Ovary (tissue), 9 donors: ENCODE results near the gene FKBP2. TPM values are rescaled to one million over a fixed set of nuclear protein-coding genes. Genes with fewer than 3 reads are reported as not detected.

Source experiments
- DNase-seq, 5 donors: peaks; one replicate each; pipeline ENCODE4 v3.0.0-alpha.2; 2019 to 2020
- H3K27ac ChIP-seq, 2 donors: fragments of 200-600 bp; one replicate each; pipeline versions ENCODE4 v1.5.1 to v1.8.0; 2019 to 2022
- H3K27me3 ChIP-seq: fragments of 200-600 bp; one replicate; pipeline ENCODE4 v1.8.0; 2022
- H3K36me3 ChIP-seq: fragments of 200-600 bp; sonication (generic); one replicate; pipeline ENCODE4 v1.5.1; 2019
- H3K4me1 ChIP-seq: one replicate; pipeline ENCODE4 v1.8.1; 2013; ENCODE audit warnings: mild to moderate bottlenecking, moderate library complexity; ENCODE audit not compliant: insufficient read depth
- H3K4me3 ChIP-seq: fragments of 200-600 bp; sonication (generic); one replicate; pipeline ENCODE4 v1.5.1; 2017
- H3K9me3 ChIP-seq, 2 donors: fragments of 200-600 bp in 1 of 2; sonication (generic) in 1 of 2; one replicate each; pipeline versions ENCODE4 v1.5.1 to v1.8.1; 2013 to 2019; ENCODE audit warnings: mild to moderate bottlenecking in 1 of 2, moderate library complexity in 1 of 2
- EP300 ChIP-seq: sonication (generic); formaldehyde crosslinking; IDR thresholded peaks from one replicate; pipeline ENCODE4 v1.6.1; 2017; ENCODE audit warnings: antibody characterized with exemption
- POLR2A ChIP-seq: fragments of 450-650 bp; IDR thresholded peaks from one replicate; pipeline ENCODE4 v1.6.1; 2017; ENCODE audit warnings: antibody characterized with exemption, mild to moderate bottlenecking, moderate library complexity
- WGBS, 3 donors: extraction: QIAGEN DNeasy Blood & Tissue Kit in 1 of 3; methylation state at CpG; one replicate each; pipeline versions ENCODE4 v1.1.5 to v1.1.7; 2013 to 2017; 5-methylcytosine and 5-hydroxymethylcytosine counted together
- intact Hi-C, 4 donors: fragments of 100-400 bp; cut with DNase I; formaldehyde crosslinking; loops; one replicate each; pipeline versions ENCODE4 v1.11.0 to v1.15.1; 2022 to 2023
- polyA plus RNA-seq, 2 donors: library from polyadenylated mRNA; stranded (reverse); fragments of 200-250 nt in 1 of 2; fragments of 350-450 nt in 1 of 2; fragmentation: Illumina TruSeq in 1 of 2; extraction: RNeasy Lipid Tissue Mini Kit (QIAGEN cat#74804) in 1 of 2; gene quantifications; one replicate each; pipeline ENCODE4 v1.2.3, GENCODE V29; 2013 to 2014
- total RNA-seq, 7 donors: library from RNA; depleted of rRNA in 2 of 7; stranded (reverse); fragments of >200 nt in 2 of 7; fragmentation: NEBNext Ultra II Directional in 3 of 7; extraction: Animal tissue kit (Norgen Biotek cat#: 25700) in 3 of 7; gene quantifications; one replicate each; pipeline versions ENCODE4 v1.1.0 to v1.2.4, GENCODE V29; 2016 to 2023
- TF ChIP-seq, protein P1 (sequence below), 3 donors: fragments of 450-650 bp in 2 of 3; fragments of 200-600 bp in 1 of 3; IDR thresholded peaks; one replicate each; pipeline versions ENCODE4 v1.5.1 to v1.8.0; 2016 to 2022; ENCODE audit warnings: antibody characterized with exemption in 3 of 3, mild to moderate bottlenecking in 1 of 3
- donor health status: DM: no; HTN: no; CAD: no; lungs with moderate emphysema.
- donor health status: DM: no; HTN: no; CAD: no.
- donor health status: Bipolar disorder and iron deficiency.
- donor health status: DM: yes; HTN: yes; CAD: no.
- donor health status: DM: no; HTN: no; CAD: no.
- donor health status: DM: yes; HTN: yes; CAD: no.

Gene FKBP2
- total and polyA plus RNA-seq, 9 donors: 25.1 to 132 (median 49.5) TPM

DNA sequence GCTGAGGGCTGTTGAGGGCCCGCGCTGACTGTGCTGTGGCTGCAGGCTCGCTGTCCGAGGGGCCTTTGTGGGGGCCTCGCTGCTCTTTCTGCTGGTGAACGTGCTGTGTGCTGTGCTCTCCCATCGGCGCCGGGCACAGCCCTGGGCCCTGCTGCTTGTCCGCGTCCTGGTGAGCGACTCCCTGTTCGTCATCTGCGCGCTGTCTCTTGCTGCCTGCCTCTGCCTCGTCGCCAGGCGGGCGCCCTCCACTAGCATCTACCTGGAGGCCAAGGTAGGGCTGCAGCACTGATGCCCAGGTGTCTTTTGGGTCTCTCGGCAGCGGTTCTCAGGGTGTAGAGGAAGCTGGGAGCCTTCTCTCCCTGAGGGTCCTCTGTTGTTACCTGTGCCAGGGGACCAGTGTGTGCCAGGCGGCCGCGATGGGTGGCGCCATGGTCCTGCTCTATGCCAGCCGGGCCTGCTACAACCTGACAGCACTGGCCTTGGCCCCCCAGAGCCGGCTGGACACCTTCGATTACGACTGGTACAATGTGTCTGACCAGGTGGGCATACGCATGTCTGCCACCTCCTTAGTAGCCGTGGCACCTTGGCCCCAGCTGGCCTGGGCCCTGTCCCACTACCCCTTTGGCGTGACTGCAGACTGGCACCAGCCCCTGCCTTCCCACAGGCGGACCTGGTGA, 46.9 kb downstream of the FKBP2 start:
- TF ChIP-seq POLR2A (no peak), EP300 (no peak)
- TF ChIP-seq, protein P1, sequence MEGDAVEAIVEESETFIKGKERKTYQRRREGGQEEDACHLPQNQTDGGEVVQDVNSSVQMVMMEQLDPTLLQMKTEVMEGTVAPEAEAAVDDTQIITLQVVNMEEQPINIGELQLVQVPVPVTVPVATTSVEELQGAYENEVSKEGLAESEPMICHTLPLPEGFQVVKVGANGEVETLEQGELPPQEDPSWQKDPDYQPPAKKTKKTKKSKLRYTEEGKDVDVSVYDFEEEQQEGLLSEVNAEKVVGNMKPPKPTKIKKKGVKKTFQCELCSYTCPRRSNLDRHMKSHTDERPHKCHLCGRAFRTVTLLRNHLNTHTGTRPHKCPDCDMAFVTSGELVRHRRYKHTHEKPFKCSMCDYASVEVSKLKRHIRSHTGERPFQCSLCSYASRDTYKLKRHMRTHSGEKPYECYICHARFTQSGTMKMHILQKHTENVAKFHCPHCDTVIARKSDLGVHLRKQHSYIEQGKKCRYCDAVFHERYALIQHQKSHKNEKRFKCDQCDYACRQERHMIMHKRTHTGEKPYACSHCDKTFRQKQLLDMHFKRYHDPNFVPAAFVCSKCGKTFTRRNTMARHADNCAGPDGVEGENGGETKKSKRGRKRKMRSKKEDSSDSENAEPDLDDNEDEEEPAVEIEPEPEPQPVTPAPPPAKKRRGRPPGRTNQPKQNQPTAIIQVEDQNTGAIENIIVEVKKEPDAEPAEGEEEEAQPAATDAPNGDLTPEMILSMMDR (IDR thresholded peaks at IDR 0.05): no peak
- Histone ChIP-seq H3K4me3 (no peak overlapping the region), H3K4me1 (peaks cover 15% of the 10 kb centered on the region), H3K27ac (no peak overlapping the region), H3K9me3 (no peaks in the 10 kb centered on the region), H3K36me3 (no peaks in the 10 kb centered on the region), H3K27me3 (no peaks in the 10 kb centered on the region)
- intact Hi-C loops: loop anchor here in 1 of 4 donors (10.0 kb wide), 1 partner anchor 1777 kb away; no protein-coding TSS in a partner anchor
- 91 to 94% (median 92%) methylated on average over 31 to 33 of the region's 33 CpGs for WGBS, 3 donors
- DNase-seq: peak in 1 of 5 donors; percentile 22

- no peaks in the 10 kb centered on the region for H3K9me3 ChIP-seq
- peak in 1 of 5 donors; percentile 17 for DNase-seq
Observed at GRCh38 chr11:64288353-64288750, 47.5 kb downstream of the FKBP2 start.

GRCh38 chr11:64289002-64289564, 48.2 kb downstream of the FKBP2 start:
- intact Hi-C loops: loop anchor here in 1 of 4 donors (10.0 kb wide), 1 partner anchor 1776 kb away; no protein-coding TSS in a partner anchor
- no peaks in the 10 kb centered on the region for H3K27me3 ChIP-seq
- H3K36me3 ChIP-seq: no peaks in the 10 kb centered on the region
- peak in 1 of 5 donors; percentile 20 for DNase-seq
- no peak overlapping the region for H3K4me3 ChIP-seq
- H3K27ac ChIP-seq: no peak overlapping the region
- 89 to 95% (median 92%) methylated on average over 13 of the region's 13 CpGs for WGBS, 3 donors
- TF ChIP-seq EP300 (no peak), POLR2A (no peak)
- H3K4me1 ChIP-seq: peaks cover 9% of the 10 kb centered on the region
- no peaks in the 10 kb centered on the region for H3K9me3 ChIP-seq

More at GRCh38 chr11:64288353-64288750, 47.5 kb downstream of the FKBP2 start:
- TF ChIP-seq, protein P1 (IDR thresholded peaks at IDR 0.05): no peak
- TF ChIP-seq POLR2A (no peak), EP300 (no peak)
- H3K4me1 ChIP-seq: peaks cover 14% of the 10 kb centered on the region
- intact Hi-C loops: loop anchor here in 1 of 4 donors (10.0 kb wide), 1 partner anchor 1776 kb away; no protein-coding TSS in a partner anchor
- no peak overlapping the region for H3K4me3 ChIP-seq
- no peak overlapping the region for H3K27ac ChIP-seq
- H3K36me3 ChIP-seq: no peaks in the 10 kb centered on the region
- 84 to 90% (median 87%) methylated on average over 9 of the region's 9 CpGs for WGBS, 3 donors
- no peaks in the 10 kb centered on the region for H3K27me3 ChIP-seq

DNA sequence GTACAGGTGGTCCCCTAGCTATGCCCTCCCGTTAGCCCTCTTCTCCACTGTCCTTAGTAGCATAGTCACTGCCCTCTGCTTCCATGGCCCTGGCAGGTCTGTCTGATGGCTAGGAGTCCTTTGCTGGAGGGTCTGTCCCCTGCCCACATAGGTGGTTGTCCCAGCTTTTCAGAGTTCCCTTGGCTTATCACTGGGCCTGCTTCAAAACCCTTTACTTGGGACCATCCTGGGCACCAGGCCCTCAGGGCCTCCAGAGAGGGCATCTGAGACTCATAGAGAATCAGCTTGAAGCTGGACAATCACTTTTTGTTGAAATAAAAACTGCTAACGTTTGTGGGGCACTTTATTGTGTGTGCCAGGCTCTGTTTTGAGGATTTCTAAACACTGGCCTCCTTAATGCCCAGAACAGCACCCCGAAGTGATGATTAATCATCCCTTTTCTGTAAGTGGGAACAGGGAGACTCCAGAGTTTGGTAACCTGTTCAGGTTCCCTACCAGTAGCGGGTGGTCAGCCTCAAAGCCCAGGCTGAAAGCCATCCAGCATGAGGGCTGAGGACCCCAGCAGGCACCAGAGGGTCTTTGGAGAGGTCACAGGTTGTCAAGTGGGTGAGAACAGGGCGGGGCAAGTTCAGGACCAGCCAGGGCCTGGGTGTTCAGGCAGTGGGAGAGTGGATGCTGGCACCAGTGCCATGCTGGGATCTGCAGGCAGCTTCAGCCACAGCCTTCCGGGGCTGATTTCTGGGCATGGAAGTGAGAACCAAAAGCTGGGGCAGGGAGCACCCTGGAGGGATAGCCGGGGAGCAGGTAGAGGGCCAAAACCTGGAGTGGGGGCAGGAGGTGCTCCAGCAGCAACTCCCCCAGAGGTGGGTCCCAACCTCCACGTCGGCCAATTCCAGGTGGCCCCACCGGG, 49.7 kb downstream of the FKBP2 start:
- 47 to 52% (median 50%) methylated on average over 10 of the region's 10 CpGs for WGBS, 3 donors
- H3K27me3 ChIP-seq: no peaks in the 10 kb centered on the region
- H3K27ac ChIP-seq: no peak overlapping the region
- no peaks in the 10 kb centered on the region for H3K9me3 ChIP-seq
- H3K4me1 ChIP-seq: peaks cover 7% of the 10 kb centered on the region
- no peak overlapping the region for H3K4me3 ChIP-seq
- no peaks in the 10 kb centered on the region for H3K36me3 ChIP-seq
- intact Hi-C loops: loop anchor here in 1 of 4 donors (10.0 kb wide), 1 partner anchor 286 kb away; no protein-coding TSS in a partner anchor
- TF ChIP-seq, protein P1 (IDR thresholded peaks at IDR 0.05): no peak
- no peak for TF ChIP-seq EP300
- no peak for TF ChIP-seq POLR2A
- peak in 1 of 5 donors; percentile 18 for DNase-seq
